Ecto neural progenitor cell (in vitro differentiated cells): Measurements from ENCODE around the gene PGAM1.
"Not testable (repeated sequence)": the region's sequence is repeated elsewhere in the genome, so short reads cannot be mapped to it uniquely, and the experiment has no call there.

Experiments
- DNase-seq: peaks from one replicate; pipeline ENCODE4 v3.0.0-alpha.2; 2018; ENCODE audit warnings: low spot score

The PGAM1 gene

DNA sequence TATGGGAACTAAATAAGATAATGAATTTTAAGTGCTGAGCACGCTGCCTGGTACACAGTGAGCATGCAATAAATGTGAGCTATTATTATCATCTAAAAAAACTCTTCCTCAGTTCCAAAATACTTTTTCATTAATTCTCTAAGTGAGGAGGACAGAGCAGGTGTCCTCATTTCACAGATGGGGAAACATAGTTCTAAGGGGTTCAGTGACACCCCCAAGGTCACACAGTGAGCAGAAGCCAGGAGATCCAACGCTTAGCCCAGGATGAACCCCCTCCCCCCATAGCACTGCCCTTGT is 18.1 kb upstream of the PGAM1 start:
- DNase-seq: no peak

DNA sequence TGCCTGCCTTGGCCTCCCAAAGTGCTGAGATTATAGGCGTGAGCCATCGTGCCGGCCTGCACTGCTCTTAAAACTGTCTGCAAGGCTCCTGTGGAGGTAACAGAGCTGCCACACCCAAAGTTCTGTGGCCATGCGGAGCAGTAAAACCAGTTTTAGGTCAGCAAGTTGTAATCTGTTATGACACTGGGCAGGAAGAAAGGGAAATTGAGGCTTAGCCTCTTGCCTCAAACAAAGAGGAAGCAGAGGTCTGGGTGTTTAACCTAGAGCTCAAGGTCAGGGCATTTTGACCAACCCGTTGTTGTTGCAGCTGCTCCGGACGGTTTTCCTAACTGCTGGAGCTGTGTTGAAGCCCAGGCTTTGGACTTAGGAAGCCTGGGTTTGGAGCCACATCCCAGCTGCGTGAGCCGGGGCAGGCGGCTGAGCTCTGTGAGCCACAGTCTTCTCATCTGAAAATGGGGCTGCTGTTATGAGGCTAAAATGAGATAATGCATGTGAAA is 17.4 kb upstream of the PGAM1 start:
- DNase-seq: no peak

DNA sequence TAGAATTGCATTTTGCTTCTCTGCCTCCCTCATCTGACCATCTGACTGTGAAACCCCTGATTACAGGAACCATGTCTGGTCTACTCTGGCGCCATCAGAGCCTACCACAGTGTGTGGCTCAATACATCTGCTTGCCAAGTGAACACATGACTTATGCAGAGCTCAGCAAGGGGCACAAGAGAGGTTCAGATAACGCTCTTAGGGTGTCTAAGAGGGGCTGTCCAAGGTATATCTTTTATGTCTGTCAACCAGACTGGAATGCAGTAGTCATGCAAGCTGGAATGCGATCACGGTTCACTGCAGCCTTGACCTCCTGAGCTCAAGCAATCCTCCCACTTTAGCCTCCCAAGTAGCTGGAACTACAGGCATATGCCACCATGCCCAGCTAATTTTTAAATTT is 14.6 kb upstream of the PGAM1 start:
- no peak for DNase-seq

DNA sequence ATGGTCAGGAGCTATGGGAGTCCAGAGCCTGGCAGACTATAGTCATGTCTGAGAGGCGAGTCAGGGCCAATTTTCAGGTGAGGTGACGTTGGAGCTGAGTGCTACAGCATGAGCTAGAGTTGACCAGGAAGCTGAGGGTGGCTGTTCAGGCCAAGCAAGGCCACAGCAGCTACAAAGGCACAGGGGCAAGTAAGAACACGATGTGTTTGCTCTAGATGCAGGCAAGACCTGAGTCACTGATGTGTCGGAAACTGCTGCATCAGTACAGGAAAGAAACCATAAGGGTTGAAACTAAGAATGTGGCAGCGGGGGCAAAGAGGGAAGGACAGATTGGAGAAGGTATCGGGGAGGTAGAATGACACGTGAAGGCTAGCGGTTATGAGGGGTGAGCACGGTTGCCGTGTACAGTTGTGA is 13.1 kb upstream of the PGAM1 start:
- DNase-seq: no peak

DNA sequence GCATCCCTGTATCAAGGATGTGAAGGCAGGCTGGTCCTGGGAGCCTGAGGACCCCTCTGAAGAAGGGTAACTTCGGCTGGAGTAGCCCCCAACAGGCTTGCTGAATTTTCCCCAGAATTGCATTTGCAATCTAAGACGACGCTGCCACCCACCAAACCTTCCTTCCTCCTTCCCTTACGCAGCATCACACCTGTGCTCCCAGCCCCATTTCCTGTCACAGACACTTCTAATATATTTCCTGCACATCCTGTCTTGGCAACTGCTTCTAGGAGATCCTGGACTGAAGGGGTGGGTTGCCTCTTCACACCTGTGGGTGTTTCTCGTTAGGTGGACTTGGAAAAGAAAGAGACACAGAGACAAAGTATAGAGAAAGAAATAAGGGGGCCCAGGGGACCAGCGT is 9.4 kb upstream of the PGAM1 start:
- no peak for DNase-seq

DNA sequence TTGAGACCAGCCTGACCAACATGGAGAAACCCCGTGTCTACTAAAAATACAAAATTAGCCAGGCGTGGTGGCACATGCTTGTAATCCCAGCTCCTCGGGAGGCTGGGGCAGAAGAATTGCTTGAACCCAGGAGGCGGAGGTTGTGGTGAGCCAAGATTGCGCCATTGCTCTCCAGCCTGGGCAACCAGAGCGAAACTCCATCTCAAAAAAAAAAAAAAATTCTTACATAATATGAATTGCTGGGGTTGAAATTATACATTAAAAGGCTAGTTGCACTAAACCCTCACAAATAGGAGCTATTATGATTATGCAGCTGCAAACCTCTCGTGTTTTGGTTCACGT is 2.3 kb upstream of the PGAM1 start:
- not testable (repeated sequence) for DNase-seq

DNA sequence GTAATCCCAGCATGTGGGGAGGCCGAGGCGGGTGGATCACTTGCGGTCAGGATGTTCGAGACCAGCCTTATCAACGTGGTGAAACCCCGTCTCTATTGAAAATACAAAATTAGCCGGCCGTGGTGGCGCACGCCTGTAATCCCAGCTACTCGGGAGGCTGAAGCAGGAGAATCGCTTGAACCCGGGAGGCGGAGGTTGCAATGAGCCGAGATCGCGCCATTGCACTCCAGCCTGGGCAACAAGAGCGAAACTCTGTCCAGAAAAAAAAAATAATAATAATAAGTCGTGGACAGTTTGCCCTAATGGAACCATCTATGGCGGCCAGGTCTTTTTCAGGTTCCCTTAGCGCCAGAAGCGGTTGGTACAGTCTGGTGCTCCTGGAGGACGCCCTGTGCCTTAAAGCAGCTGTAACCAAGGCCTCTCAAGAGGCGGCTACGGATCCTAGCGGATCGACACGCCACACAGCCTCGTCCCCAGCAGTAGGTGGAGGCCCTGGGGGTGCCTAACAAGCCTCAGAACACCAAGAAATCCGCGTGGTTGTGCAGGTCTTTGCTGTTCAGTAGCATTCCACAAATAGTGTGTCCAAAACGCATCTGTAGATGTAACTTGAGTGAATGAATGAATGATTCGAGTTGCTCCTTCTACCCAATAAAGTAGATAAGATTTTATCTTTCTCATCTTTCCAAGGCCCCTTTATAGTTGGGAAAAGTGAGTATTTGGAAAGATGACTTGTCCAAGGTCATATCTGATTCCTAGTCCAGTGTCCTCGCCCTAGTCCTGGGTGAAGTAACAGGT is 982 bp downstream of the PGAM1 start:
- no peak for DNase-seq

DNA sequence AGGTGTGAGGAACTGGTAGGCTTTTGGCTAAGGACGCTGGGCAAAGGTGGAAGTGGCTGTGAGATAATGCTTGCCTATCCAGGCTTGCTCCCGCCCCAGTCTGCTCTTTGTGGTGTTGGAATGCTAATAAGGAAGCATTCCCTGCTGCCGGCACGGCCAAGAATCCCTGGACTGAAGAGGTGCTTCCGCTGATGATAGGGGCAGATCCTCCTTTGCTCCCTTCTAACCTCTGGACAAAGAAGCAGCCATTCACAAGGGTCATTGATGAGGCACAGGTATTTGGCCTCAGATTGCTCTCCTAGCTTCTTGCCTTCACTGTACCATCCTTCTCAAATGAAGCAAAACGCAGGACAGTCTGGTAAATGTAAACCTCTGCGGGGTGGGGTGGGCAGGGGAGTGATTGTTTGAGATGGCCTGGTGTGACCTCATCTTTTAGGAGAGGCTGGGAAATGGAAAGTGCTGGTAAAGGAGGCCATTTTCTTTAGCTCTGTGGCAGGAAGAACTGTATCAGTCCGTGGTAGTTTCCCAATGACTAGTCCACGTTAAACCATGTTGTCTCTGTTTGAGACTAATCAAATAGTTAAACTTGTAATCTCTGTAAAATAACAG is 1.7 kb downstream of the PGAM1 start:
- peak; percentile 66 for DNase-seq

DNA sequence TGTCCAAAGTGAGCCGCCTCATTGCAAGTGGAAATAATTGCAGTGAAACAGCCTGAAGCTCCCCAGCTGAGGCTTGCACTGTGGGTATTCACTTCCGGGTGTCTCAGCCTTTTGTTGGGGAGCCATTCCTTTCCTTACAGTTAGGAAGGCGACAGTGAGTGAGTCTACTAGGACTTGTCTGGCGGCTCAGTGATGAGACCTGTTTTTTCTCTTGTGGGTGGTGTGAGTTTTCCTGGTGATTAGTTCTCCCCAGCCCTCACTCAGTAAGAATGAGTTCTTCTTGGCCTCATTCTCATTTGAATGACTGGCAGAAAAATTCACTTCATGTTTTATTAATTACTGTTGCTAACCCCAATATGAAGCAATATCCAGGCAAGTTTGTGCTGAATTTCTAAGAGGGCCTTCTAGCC is 2.6 kb downstream of the PGAM1 start:
- DNase-seq: no peak

DNA sequence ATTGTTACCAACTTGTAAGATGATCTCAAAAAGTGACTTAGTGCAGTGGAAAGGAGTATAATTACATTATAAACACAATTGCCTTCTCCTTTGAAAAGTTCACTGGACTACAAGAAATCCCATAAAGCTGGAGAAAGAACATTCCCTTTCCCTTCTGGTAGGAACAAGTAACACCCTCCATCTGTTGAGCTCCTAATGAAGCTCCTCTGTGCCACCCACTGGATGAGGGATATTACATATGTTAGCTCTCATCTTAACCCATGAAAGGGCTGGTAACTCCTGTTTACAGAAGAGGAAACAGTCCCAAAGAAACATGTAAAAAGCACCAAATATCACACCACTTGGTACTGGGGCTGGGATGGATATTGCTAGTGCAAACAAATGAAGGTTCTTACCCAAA is 8.1 kb downstream of the PGAM1 start:
- DNase-seq: no peak

DNA sequence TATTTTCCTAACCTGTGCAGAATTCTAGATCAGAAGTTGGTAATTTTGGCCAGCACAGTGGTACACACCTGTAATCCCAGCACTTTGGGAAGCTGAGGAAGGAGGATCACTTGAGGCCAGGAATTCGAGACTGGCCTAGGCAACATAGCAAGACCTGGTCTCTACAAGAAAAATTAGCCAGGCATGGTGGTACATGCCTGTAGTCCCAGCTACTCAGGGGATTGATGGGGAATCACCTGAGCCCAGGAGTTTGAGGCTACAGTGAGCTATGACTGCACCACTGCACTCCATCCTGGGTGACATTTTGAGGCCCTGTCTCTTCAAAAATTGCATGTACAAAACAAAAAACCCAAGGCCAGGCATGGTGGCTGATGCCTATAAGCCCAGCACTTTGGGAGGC is 8.6 kb downstream of the PGAM1 start:
- DNase-seq: no peak

DNA sequence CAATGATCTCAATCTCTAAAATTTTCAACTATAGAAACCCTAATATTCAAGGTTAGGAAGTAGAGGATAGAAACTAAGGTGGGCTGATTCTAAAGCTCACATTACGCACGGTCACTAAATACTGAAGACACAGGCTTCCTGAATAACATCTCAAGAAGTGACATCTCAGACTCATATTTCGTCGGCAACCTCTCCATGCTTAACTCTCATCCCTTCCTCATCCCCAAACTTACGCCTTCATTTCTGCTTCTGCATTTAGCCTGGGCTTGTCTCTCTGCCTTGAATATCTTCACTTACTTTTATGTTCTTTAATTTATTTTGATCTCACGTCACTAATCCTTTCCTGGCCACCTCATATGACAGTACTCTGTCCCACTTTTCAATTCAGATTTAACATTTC is 9.2 kb downstream of the PGAM1 start:
- DNase-seq: no peak

DNA sequence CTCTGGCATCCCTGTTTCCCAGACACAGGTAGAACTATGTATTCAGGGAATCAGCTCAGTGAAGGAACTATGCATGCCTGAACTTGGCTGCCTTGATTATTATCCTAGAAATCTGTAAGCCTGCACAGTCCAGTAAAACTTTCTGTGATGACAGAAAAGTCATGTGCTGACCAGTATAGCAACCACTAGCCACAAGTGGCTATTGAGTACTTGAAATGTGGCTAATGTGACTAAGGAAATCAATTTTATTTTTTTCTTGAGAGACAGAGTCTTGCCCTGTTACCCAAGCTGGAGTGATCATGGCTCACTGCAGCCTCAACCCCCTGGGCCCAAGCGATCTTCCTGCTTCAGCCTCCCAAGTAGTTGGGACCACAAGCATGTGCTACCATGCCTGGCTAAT is 16.3 kb downstream of the PGAM1 start:
- DNase-seq: no peak

DNA sequence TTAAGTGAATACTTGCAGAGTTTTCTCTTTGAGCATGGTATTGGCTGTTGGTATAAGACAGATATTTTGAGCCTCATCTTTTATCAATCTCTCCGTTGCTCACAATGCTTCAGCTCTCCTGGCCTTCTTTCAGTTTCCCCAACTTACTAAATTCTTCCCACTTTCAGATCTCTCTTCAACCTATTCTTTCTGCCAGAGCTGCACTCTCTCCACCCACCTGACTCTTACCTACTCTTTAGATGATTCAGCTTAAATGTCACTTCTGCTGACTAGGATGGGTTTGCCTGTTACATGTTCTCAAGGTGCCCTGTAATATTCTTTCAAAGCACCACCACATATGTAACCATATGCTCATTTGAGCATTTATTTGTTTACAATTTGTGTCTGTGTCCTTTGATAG is 18.2 kb downstream of the PGAM1 start:
- DNase-seq: no peak

DNA sequence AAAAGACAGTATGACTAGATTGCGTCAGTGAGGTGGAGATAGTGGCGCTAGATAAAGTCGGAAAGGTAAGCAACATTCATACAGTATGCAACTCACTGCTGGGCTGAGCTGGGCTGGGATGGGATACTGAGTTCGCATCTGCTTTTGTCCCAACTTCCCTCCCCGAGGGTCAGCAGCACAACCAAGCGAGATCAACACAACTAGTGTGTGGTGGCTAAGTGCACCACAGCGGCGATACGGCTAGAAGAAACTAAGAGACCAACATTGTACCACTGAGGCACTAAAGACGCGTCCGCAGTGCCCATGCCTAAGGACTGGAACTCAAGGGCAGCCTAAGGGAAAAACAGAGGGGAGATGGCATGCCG is 19.3 kb downstream of the PGAM1 start:
- no peak for DNase-seq

DNA sequence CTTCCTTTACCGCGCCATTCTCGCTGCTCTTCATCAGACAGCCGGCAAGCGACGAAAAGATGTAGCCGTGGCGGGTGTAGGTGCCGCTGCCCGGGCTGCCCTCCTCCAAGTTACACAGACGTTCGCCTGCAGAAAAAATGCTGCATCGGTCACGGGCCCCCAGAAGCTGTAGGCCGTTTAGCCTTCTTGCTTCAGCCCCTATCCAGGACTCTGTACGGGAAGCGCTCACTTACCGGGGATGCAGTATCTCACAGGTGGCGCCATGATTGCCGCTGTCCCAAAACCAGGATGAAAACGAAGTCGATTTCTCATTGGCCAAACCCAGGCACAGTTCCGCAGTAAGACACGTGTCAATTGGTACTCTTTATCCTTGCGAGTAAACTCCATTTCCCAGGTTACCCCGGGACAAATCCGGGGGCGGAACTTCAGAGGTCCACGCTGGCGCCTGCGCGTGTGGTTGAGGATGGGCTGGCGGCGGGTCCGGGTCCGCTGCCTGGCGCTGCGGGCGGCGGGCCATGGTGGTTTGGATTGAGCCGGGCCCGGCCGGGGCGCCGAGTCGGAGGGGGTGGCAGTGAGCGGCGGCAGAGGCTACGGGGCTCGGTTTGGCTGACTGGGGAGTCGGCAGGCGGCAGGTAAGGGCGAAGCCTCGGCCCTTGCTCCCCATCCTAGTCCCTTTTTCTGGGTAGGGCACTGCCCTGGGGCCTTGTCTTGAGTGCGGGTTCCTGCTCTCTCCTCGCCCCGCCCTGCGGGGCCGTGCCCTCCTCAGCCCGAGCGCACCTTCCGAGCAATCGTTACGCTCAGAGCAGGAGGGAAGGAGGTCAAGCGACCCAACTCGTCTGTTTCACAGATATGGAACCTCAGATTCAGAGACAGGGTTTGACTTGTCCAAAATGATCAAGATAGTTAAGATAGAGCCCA is 20.0 kb downstream of the PGAM1 start, which contains the start of the genes EXOSC1 and ZDHHC16:
Gene EXOSC1, minus strand, starts transcription at position 285 of the 918 bp plus-strand sequence. Its CDS starts 21 bp downstream, at position 264.
Gene ZDHHC16, plus strand, starts transcription at position 454 of the 918 bp plus-strand sequence. CDS start 5,501 bp downstream, outside the sequence.
- DNase-seq: peak; percentile 95

DNA sequence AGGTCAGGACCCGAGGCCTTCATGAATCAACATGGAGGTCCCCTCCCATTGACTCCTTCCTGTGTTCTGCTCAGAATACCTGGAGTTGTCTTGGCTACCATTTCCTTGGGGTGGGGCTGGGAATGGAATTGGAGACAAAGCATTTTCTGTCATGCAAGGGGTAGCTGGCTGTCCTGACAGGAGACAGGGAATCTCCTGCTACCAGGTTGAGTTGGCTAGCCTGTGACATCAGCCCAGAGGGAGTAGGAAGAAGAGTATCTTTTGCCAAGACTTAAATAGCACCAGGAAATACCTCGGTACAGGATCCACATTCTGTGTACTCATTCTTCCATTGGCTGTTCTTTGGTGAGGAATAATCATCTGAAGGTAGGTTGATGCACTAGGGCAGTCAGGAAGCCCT is 24.8 kb downstream of the PGAM1 start:
- DNase-seq: no peak

DNA sequence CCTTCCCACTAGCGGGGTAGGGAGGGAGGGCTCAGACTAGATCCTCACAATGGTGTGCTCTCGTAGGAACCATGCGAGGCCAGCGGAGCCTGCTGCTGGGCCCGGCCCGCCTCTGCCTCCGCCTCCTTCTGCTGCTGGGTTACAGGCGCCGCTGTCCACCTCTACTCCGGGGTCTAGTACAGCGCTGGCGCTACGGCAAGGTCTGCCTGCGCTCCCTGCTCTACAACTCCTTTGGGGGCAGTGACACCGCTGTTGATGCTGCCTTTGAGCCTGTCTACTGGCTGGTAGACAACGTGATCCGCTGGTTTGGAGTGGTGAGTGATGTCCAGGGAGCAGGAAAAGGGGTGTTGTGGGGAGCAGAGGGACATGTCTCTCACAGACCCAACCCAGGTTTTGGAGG is 25.6 kb downstream of the PGAM1 start:
- no peak for DNase-seq

DNA sequence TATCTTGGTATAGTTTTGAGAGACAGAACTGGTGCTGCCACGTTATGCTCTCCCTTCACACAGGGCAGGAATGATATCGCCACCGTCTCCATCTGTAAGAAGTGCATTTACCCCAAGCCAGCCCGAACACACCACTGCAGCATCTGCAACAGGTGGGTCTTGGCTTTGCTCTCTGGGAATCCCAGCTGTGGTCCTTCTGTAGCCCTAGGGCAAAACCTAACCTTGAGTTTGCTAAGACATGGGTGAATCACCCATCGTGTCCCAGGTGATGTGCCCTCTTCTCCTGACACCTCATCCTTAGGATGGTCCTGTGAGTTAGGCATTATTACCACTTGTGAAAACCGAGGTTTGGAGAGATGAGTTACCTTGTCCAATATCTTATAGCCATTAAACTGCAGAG is 26.4 kb downstream of the PGAM1 start:
- no peak for DNase-seq

DNA sequence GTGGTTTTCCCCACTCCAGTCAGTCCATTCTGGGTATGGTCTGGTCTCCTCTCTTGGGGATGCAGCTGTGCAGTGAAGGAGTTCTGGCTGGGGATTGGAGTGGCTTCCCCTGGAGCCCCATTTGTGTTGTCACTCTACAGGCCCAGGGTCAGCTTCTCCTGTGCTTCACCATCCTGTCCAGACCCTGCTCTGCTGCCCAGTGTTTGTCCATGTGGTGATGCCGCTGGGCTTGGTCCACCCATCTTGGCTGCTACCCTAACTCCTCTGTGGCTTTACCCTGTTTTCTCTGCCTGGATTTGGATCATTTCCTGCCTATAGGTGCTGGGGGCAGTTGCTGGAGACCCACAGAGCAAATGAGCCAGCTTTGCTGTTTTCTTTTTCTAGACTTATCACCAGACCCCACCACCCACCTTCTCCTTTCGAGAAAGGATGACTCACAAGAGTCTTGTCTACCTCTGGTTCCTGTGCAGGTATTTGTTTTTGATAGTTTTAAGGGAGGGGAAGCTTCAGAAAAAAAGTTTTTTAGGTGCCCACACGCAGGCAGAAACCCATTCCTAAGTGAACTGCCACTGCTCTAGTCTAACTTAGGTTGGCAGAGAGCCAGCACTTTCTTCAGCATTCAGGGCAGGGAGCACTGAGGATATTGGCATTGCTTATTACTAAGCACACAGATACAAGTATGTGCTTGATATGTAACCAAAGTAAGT is 28.5 kb downstream of the PGAM1 start:
- no peak for DNase-seq

DNA sequence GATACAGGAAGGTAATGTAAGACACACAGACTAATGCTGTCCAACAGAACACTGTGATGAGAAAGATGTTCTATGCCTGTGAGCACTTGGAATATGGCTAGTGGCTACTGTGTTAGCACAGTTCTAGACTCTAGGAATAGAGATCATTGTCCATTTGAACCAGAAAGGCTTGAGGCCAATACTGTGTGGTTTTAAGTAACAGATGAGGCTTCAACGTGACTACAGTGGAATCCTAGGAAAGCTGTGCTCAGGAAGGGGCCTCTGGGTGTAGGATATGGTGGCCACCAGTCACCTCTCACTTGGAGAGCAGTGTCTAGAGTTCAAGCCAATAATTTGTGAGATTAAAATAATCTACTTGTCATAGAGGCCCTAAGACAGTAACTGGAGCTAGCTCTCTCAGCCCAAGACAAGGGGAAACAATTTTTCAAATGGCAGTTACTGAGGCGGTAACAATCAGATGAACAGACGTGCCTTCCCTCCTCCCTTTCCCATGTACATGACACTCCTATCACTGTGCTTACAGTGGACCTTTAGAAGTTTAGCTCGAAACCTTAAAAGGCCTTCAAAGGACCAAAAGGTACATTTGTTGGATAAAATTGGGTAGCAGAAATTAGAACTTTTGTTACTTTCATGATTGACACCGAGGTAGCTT is 30.2 kb downstream of the PGAM1 start:
- no peak for DNase-seq

DNA sequence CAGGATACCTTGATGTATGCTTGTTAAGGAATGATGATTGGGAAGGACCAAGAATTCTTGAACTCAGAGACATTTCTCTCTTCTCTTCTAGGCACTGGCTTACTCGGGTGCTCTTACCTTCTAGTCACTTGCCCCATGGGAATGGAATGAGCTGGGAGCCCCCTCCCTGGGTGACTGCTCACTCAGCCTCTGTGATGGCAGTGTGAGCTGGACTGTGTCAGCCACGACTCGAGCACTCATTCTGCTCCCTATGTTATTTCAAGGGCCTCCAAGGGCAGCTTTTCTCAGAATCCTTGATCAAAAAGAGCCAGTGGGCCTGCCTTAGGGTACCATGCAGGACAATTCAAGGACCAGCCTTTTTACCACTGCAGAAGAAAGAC is 30.7 kb downstream of the PGAM1 start:
- DNase-seq: no peak
